Measurements from ENCODE around the gene LDLRAD4.

Gene LDLRAD4

DNA sequence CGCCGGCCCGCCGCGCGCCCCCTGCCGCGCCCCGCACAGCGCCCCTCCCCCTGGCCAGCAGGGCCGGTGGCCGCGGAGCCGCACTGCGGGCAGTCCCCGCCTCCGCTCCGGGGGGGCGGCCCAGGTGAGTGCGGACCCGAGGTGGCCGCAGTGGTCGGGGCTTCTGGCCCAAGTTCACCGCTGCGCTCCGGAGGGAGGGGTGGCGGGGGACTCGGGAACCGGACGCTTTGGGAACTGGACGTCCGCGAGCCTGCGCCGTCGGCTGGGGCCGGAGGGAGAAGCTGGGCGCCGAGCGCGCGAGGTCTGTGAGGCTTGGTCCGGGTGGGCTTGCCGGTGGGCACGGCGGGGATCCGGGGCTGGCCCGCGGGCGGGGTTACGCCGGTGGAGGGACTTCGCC, 591 bp upstream of the LDLRAD4 start:
- H3K4me3 ChIP-seq: peak overlapping the region; percentile 86 to 95
- no peaks in the 10 kb centered on the region for H3K27me3 ChIP-seq
- TF ChIP-seq, protein P1, sequence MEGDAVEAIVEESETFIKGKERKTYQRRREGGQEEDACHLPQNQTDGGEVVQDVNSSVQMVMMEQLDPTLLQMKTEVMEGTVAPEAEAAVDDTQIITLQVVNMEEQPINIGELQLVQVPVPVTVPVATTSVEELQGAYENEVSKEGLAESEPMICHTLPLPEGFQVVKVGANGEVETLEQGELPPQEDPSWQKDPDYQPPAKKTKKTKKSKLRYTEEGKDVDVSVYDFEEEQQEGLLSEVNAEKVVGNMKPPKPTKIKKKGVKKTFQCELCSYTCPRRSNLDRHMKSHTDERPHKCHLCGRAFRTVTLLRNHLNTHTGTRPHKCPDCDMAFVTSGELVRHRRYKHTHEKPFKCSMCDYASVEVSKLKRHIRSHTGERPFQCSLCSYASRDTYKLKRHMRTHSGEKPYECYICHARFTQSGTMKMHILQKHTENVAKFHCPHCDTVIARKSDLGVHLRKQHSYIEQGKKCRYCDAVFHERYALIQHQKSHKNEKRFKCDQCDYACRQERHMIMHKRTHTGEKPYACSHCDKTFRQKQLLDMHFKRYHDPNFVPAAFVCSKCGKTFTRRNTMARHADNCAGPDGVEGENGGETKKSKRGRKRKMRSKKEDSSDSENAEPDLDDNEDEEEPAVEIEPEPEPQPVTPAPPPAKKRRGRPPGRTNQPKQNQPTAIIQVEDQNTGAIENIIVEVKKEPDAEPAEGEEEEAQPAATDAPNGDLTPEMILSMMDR (IDR thresholded peaks at IDR 0.05): no peak
- H3K27ac ChIP-seq: peak overlapping the region; percentile 89
- DNase-seq: peak in 1 of 2 donors; percentile 35
- no peaks in the 10 kb centered on the region for H3K36me3 ChIP-seq
- peaks cover 6 to 50% (median 41%) of the 10 kb centered on the region in 4 donors for H3K4me1 ChIP-seq
- no peaks in the 10 kb centered on the region for H3K9me3 ChIP-seq
- intact Hi-C loops (cut with DNase I; ENCODE audit: low total_unique reads): loop anchor here (2.0 to 5.0 kb wide), 3 partner anchors 44 to 315 kb away; no protein-coding TSS in a partner anchor

DNA sequence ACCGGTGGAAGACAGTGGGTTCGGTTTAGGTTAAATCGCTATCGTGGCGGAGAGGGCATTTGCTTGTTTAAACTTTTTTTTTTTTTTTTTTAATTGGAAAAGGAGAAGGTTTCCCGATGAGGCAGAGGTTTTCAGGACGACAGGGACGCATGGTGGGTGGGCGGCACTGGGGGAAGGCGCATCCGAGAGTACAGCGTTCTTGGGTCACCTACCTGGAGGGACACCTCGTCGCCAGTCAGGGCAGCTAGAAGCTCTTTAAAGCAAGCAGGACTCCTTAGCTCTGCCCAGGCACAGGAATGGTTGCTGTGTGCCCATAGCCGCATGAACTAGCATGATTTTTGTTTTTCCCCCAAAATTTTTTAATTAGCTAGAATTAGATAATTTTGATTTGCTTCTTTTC, 437 bp downstream of the LDLRAD4 start:
- Histone ChIP-seq H3K4me1 (peaks cover 6 to 60% (median 51%) of the 10 kb centered on the region in 4 donors), H3K36me3 (no peaks in the 10 kb centered on the region), H3K27me3 (no peaks in the 10 kb centered on the region), H3K4me3 (peak overlapping the region; percentile 86 to 95), H3K27ac (peak overlapping the region; percentile 89), H3K9me3 (no peaks in the 10 kb centered on the region)
- no peak for DNase-seq
- intact Hi-C loops (cut with DNase I; ENCODE audit: low total_unique reads): loop anchor here (5.0 kb wide), 2 partner anchors 43 to 158 kb away; no protein-coding TSS in a partner anchor
- TF ChIP-seq, protein P1 (IDR thresholded peaks at IDR 0.05): no peak

DNA sequence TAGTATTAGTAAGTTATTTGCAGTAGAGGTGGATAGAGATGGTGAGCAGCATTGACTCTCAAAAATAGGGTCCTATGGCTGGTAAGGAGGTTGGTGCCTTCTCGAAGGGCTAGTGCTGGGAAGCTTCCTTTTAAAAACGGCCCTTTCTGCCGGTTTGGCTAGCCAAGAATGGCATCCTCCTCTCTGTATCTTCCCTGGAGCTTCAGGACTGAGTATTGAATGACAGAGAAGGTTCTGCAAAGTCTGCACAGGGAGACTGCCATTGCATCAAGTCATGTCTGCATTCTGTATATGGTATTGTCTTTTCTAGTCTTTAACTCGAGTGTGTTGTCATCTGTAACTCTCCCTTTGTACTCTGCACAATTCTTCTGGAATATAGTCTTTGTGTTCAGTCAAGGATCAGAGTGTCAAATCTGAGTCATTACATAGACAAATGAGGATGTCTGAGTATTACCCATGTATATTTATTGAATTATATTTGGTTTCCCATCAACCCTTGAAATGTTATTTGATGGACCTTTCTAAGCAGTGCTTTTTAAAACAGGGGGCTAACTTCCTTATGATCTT, 1.1 kb downstream of the LDLRAD4 start:
- no peaks in the 10 kb centered on the region for H3K9me3 ChIP-seq
- H3K27me3 ChIP-seq: no peaks in the 10 kb centered on the region
- DNase-seq: no peak
- peaks cover 6 to 63% (median 53%) of the 10 kb centered on the region in 4 donors for H3K4me1 ChIP-seq
- no peaks in the 10 kb centered on the region for H3K36me3 ChIP-seq
- H3K27ac ChIP-seq: peak overlapping the region; percentile 89
- intact Hi-C loops (cut with DNase I; ENCODE audit: low total_unique reads): loop anchor here (5.0 kb wide), 4 partner anchors 43 to 508 kb away; partner anchors contain the start of genes FAM210A and RNMT
- TF ChIP-seq, protein P1 (IDR thresholded peaks at IDR 0.05): no peak
- peak overlapping the region; percentile 86 to 95 for H3K4me3 ChIP-seq

DNA sequence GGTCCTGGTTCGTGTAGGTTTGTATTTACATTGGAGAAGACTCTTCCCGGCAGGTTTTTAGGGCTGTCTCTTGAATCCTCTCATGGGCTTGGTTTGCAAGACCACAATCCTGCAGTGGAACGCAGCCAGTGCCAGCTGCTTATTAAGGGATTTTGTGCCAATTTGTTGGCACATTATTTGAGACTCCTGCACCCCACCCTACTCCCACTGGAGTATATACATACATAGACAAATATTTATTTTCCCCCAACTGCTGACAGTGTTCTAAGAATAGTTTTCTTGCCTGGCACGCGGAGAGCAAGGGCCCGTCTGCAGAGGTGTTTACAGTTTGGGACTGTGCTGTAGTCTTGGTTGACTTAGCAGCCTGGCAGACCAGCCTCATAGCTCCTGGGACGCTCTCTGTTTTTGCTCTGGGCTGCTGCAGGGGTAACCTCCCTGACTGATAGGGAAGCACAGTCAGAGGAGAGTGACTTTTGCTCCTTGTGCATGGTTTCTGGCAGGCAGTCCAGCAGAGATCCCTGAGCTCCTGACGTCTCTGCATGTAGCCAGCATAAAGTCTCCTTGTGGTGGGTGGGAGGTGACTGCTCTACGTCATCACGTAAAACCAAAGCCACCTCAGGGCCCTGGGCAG, 1.9 kb downstream of the LDLRAD4 start:
- TF ChIP-seq, protein P1 (IDR thresholded peaks at IDR 0.05): no peak
- no peaks in the 10 kb centered on the region for H3K27me3 ChIP-seq
- DNase-seq: peak; percentile 36 to 75
- peak overlapping the region; percentile 89 for H3K27ac ChIP-seq
- no peaks in the 10 kb centered on the region for H3K36me3 ChIP-seq
- H3K9me3 ChIP-seq: no peaks in the 10 kb centered on the region
- peaks cover 6 to 63% (median 53%) of the 10 kb centered on the region in 4 donors for H3K4me1 ChIP-seq
- intact Hi-C loops (cut with DNase I; ENCODE audit: low total_unique reads): loop anchor here (5.0 kb wide), 2 partner anchors 217 to 507 kb away; partner anchors contain the start of genes FAM210A and RNMT
- peak overlapping the region; percentile 86 to 95 for H3K4me3 ChIP-seq

DNA sequence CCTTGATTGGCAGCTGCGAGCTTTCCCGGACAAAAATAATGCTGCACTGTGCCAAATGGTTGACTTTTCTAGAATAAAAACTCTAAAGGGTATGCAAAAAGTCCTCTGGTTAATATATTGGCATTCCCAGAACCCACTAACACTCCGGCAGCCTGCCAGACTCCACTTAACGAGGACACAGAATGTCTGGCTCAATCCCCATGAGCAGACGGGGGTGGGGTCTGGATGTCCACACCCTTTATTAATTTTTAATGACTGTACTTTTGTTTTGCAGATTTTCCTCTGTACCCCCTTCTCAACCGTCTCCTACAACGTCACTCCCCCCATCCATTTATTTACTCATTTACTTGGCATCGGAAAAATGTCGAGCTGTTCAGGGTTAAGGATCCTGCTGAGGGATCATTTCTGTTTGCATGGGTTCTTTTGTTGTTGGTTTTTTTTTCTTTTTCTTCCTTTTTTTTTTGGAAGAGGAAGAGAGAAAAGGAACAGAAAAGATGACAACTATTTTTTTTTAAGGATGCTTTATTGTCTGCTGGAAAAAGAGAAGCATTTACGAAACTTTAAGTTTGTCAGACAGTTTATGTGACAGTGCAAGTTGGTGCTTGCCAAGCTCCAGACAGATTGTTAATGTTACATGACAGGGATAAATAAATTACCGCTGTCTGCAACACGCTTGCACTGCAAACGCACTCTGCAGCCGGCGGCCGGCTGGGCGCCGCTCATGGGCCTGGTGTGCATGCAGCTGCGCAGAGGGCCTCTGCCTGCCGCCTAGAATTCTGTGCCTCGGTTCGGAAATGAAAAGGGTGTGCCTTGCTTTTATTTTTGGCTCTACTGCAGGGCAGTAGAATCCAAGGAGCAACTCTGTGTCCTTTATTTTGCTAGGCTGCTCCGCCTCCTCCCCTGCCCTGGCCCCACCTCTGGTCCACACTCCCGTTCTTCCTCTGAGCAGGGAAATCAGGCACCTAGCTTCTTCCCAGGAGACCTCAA, 3.6 kb downstream of the LDLRAD4 start:
- DNase-seq: peak; percentile 65 to 85
- Histone ChIP-seq H3K36me3 (no peaks in the 10 kb centered on the region), H3K4me3 (peak overlapping the region; percentile 9 to 22), H3K27ac (peak overlapping the region; percentile 89), H3K4me1 (peaks cover 6 to 54% (median 44%) of the 10 kb centered on the region in 4 donors), H3K9me3 (no peaks in the 10 kb centered on the region), H3K27me3 (no peaks in the 10 kb centered on the region)
- TF ChIP-seq, protein P1 (IDR thresholded peaks at IDR 0.05): no peak
- intact Hi-C loops (cut with DNase I; ENCODE audit: low total_unique reads): loop anchor here (5.0 kb wide), 2 partner anchors 215 to 505 kb away; partner anchors contain the start of genes FAM210A and RNMT

All from tibial artery (tissue), 4 donors.